Measurements from ENCODE around the gene LPIN2.
A peak's percentile ranks its signal among the peaks of the same experiment; 100 is the strongest.

The LPIN2 gene

GRCh38 chr18:2978208-2978607, 34.7 kb downstream of the LPIN2 start:
- TF ChIP-seq Cebpa-rat (IDR thresholded peaks at IDR 0.05): no peak
- H3K27me3 ChIP-seq: no peaks in the 10 kb centered on the region
- H3K4me2 ChIP-seq: peak overlapping the region; percentile 47
- no peak overlapping the region for H3K9ac ChIP-seq
- H3K9me3 ChIP-seq: no peaks in the 10 kb centered on the region
- H3K4me3 ChIP-seq: no peak overlapping the region
- H4K20me1 ChIP-seq: peaks cover 15% of the 10 kb centered on the region; the same call in 1 of the 2 replicates
- no peaks in the 10 kb centered on the region for H3K36me3 ChIP-seq
- peaks cover 67% of the 10 kb centered on the region for H3K4me1 ChIP-seq
- H3K27ac ChIP-seq: 0 out of 2 replicates have a peak overlapping the region, but pooled peaks have one; percentile 18

DNA sequence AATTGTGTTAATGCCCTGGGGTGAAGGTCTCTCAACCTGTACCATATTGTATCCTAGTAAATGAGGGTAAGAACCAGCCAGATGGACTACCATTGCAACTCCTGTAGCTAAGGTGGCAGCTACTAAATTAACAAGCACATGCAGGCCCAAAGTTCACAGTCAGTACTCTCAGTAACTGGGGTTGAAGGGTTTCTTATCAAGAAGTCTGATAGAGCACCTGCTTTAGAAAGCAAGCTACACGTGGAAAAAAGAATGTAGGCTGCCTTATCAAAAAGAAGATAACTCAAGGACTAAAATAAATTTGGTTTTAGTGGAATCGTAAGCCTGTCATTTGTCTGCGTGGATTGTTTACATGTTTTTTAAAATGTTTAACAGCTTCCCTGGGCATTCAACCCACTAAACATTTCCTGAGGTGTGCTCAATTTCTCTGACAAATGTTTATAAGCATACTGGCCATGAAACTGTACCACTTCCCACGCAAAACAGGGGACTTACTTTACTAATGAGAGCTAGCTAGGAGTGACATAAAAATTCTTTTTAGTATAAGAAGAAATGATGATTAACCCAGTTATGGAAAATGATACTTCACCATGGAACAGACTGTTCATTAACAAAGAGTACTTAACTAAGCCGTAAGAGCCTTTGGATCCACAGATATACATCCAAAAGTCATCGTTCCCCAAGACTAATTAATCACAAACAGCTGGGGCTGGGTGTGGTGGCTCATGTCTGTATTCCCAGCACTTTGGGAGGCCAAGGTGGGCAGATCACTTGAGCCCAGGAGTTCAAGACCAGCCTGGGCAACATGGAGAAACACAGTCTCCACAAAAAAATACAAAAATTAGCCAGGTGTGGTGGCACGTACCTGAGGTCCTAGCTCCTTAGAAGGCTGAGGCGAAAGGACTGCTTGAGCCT, 36.5 kb downstream of the LPIN2 start:
- no peak overlapping the region for H3K9ac ChIP-seq
- peaks cover 69% of the 10 kb centered on the region for H3K4me1 ChIP-seq

GRCh38 chr18:2974731-2975130, 38.2 kb downstream of the LPIN2 start:
- Histone ChIP-seq H3K27me3 (no peaks in the 10 kb centered on the region), H3K4me3 (no peak overlapping the region), H3K9me3 (no peaks in the 10 kb centered on the region), H3K27ac (no peak overlapping the region), H3K4me1 (peaks cover 69% of the 10 kb centered on the region), H3K4me2 (no peak overlapping the region), H3K36me3 (no peaks in the 10 kb centered on the region), H4K20me1 (peaks cover 12% of the 10 kb centered on the region; the same call in 1 of the 2 replicates), H3K9ac (no peak overlapping the region)
- no peak for TF ChIP-seq Cebpa-rat (IDR thresholded peaks at IDR 0.05)

More for the DNA sequence above, 36.5 kb downstream of the LPIN2 start:
- Histone ChIP-seq H3K36me3 (no peaks in the 10 kb centered on the region), H3K27me3 (no peaks in the 10 kb centered on the region), H3K4me2 (peak overlapping the region; percentile 12; the same call in 1 of the 2 replicates), H3K27ac (peak overlapping the region; percentile 15; the same call in 1 of the 2 replicates), H3K4me3 (no peak overlapping the region), H4K20me1 (peaks cover 15% of the 10 kb centered on the region; the same call in 1 of the 2 replicates), H3K9me3 (no peaks in the 10 kb centered on the region)
- no peak for TF ChIP-seq Cebpa-rat (IDR thresholded peaks at IDR 0.05)

- Histone ChIP-seq H3K36me3 (peaks cover 10% of the 10 kb centered on the region), H4K20me1 (no peaks in the 10 kb centered on the region), H3K4me1 (peaks cover 74% of the 10 kb centered on the region), H3K9me3 (no peaks in the 10 kb centered on the region), H3K9ac (peak overlapping the region; percentile 60), H3K27me3 (no peaks in the 10 kb centered on the region), H3K4me3 (peak overlapping the region; percentile 50), H3K4me2 (peak overlapping the region; percentile 72), H3K27ac (peak overlapping the region; percentile 74)
- no peak for TF ChIP-seq Cebpa-rat (IDR thresholded peaks at IDR 0.05)
Observed at GRCh38 chr18:2971741-2972552, 41.0 kb downstream of the LPIN2 start.

- Histone ChIP-seq H3K4me1 (peaks cover 65% of the 10 kb centered on the region), H3K36me3 (peaks cover 12% of the 10 kb centered on the region), H3K4me3 (peak overlapping the region; percentile 50), H3K27me3 (no peaks in the 10 kb centered on the region), H3K9ac (peak overlapping the region; percentile 60), H3K4me2 (peak overlapping the region; percentile 72), H4K20me1 (no peaks in the 10 kb centered on the region), H3K9me3 (no peaks in the 10 kb centered on the region), H3K27ac (peak overlapping the region; percentile 74)
- 0 out of 2 replicates have a peak, but pooled peaks have one; percentile 12 for TF ChIP-seq Cebpa-rat (IDR thresholded peaks at IDR 0.05)
Observed at GRCh38 chr18:2970772-2971659, 41.9 kb downstream of the LPIN2 start.

- Histone ChIP-seq H3K4me2 (peak overlapping the region; percentile 72), H3K9me3 (no peaks in the 10 kb centered on the region), H3K27ac (peak overlapping the region; percentile 74; the same call in 1 of the 2 replicates), H4K20me1 (no peaks in the 10 kb centered on the region), H3K4me1 (peaks cover 64% of the 10 kb centered on the region), H3K4me3 (no peak overlapping the region), H3K9ac (no peak overlapping the region), H3K36me3 (peaks cover 12% of the 10 kb centered on the region), H3K27me3 (no peaks in the 10 kb centered on the region)
- no peak for TF ChIP-seq Cebpa-rat (IDR thresholded peaks at IDR 0.05)
Observed at GRCh38 chr18:2970344-2970743, 42.6 kb downstream of the LPIN2 start.

GRCh38 chr18:2969695-2970094, 43.2 kb downstream of the LPIN2 start:
- TF ChIP-seq Cebpa-rat (IDR thresholded peaks at IDR 0.05): no peak
- Histone ChIP-seq H3K4me1 (peaks cover 69% of the 10 kb centered on the region), H4K20me1 (no peaks in the 10 kb centered on the region), H3K4me3 (no peak overlapping the region), H3K9ac (no peak overlapping the region), H3K9me3 (no peaks in the 10 kb centered on the region), H3K27me3 (no peaks in the 10 kb centered on the region), H3K36me3 (peaks cover 12% of the 10 kb centered on the region), H3K4me2 (peak overlapping the region; percentile 72), H3K27ac (peak overlapping the region; percentile 40; the same call in 1 of the 2 replicates)

- H3K4me2 ChIP-seq: peak overlapping the region; percentile 72
- peaks cover 80% of the 10 kb centered on the region for H3K4me1 ChIP-seq
Observed at GRCh38 chr18:2968606-2969005, 44.3 kb downstream of the LPIN2 start.

DNA sequence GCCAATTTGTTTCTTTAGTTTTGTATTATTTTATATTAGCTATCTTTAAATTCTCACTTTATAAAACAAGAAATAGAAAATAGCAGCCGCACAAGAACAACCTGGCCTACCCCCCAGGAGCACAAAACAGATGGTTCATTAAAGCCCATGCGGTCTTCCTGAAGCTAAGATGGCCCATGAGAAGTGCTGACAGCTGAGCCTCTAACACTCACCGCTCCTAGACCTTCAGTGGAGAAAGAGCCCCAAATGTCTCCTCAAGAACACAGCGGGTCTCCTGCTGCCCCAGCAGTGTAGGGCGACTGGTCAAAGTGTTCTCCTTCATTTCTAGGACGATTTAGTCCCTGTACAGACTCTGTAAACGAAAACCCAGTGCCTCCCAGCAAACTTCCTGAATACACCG, 45.1 kb downstream of the LPIN2 start:
- Histone ChIP-seq H3K27me3 (no peaks in the 10 kb centered on the region), H3K9ac (no peak overlapping the region), H3K36me3 (peaks cover 12% of the 10 kb centered on the region), H3K4me3 (no peak overlapping the region), H3K9me3 (no peaks in the 10 kb centered on the region), H3K4me1 (peaks cover 81% of the 10 kb centered on the region), H4K20me1 (no peaks in the 10 kb centered on the region), H3K27ac (peak overlapping the region; percentile 19; the same call in 1 of the 2 replicates), H3K4me2 (no peak overlapping the region)
- no peak for TF ChIP-seq Cebpa-rat (IDR thresholded peaks at IDR 0.05)

More at GRCh38 chr18:2968606-2969005, 44.3 kb downstream of the LPIN2 start:
- Histone ChIP-seq H4K20me1 (no peaks in the 10 kb centered on the region), H3K36me3 (peaks cover 12% of the 10 kb centered on the region), H3K27ac (peak overlapping the region; percentile 40; the same call in 1 of the 2 replicates), H3K9me3 (no peaks in the 10 kb centered on the region), H3K27me3 (no peaks in the 10 kb centered on the region), H3K4me3 (no peak overlapping the region), H3K9ac (no peak overlapping the region)
- no peak for TF ChIP-seq Cebpa-rat (IDR thresholded peaks at IDR 0.05)
